Immature natural killer cell (primary cell): Measurements from ENCODE around the gene REN. TPM values are rescaled to one million over a fixed set of nuclear protein-coding genes. Genes with fewer than 3 reads are reported as not detected.

Experiments used
- DNase-seq, 3 donors: peaks; one replicate each; pipeline ENCODE4 v3.0.0; 2022; ENCODE audit warnings: mixed read lengths in 1 of 3
- H3K27ac Mint-ChIP-seq, 6 donors: one replicate each; pipeline ENCODE4 v1.8.0; 2020; ENCODE audit warnings: mixed read lengths in 6 of 6, mild to moderate bottlenecking in 5 of 6, inconsistent platforms in 4 of 6, moderate library complexity in 3 of 6
- H3K27me3 Mint-ChIP-seq, 3 donors: one replicate each; pipeline ENCODE4 v1.8.0; 2020 to 2021; ENCODE audit warnings: low read depth in 3 of 3, mild to moderate bottlenecking in 3 of 3, mixed read lengths in 3 of 3, moderate library complexity in 3 of 3, inconsistent platforms in 1 of 3
- H3K36me3 Mint-ChIP-seq, 3 donors: one replicate each; pipeline ENCODE4 v1.8.0; 2020; ENCODE audit warnings: mixed read lengths in 3 of 3, inconsistent platforms in 2 of 3, mild to moderate bottlenecking in 2 of 3
- H3K4me1 Mint-ChIP-seq, 2 donors: one replicate each; pipeline ENCODE4 v1.8.0; 2020; ENCODE audit warnings: inconsistent platforms in 2 of 2, mild to moderate bottlenecking in 2 of 2, mixed read lengths in 2 of 2, moderate library complexity in 1 of 2
- H3K4me3 Mint-ChIP-seq, 5 donors: one replicate each; pipeline ENCODE4 v1.8.0; 2020; ENCODE audit warnings: mild to moderate bottlenecking in 5 of 5, mixed read lengths in 5 of 5, inconsistent platforms in 3 of 5, moderate library complexity in 3 of 5
- H3K9me3 Mint-ChIP-seq, 6 donors: one replicate each; pipeline ENCODE4 v1.8.0; 2020; ENCODE audit warnings: mild to moderate bottlenecking in 6 of 6, mixed read lengths in 6 of 6, inconsistent platforms in 4 of 6, moderate library complexity in 3 of 6
- polyA plus RNA-seq, 3 donors: library from polyadenylated mRNA; unstranded; fragments of 300-500 nt; fragmentation: Illumina TruSeq; gene quantifications; one replicate each; pipeline ENCODE4 v1.2.3, GENCODE V29; 2021

REN gene
- polyA plus RNA-seq, 3 donors from 2014 or later, result not detected

GRCh38 chr1:204180133-204180532, 14.0 kb upstream of the REN start:
- peaks cover 0 to 1% (median 0%) of the 10 kb centered on the region in 6 donors for H3K9me3 Mint-ChIP-seq
- DNase-seq, result no peak

GRCh38 chr1:204178487-204179281, 12.5 kb upstream of the REN start:
- Mint-ChIP-seq H3K27me3 (peaks cover 0 to 4% (median 2%) of the 10 kb centered on the region in 3 donors), H3K36me3 (no peaks in the 10 kb centered on the region), H3K4me3 (no peak overlapping the region), H3K9me3 (peaks cover 0 to 2% (median 0%) of the 10 kb centered on the region in 6 donors), H3K27ac (no peak overlapping the region), H3K4me1 (no peaks in the 10 kb centered on the region)
- DNase-seq, result no peak

More at GRCh38 chr1:204180133-204180532, 14.0 kb upstream of the REN start:
- Mint-ChIP-seq H3K4me3 (no peak overlapping the region), H3K27me3 (peaks cover 0 to 6% (median 1%) of the 10 kb centered on the region in 3 donors), H3K27ac (no peak overlapping the region), H3K36me3 (no peaks in the 10 kb centered on the region), H3K4me1 (no peaks in the 10 kb centered on the region)

DNA sequence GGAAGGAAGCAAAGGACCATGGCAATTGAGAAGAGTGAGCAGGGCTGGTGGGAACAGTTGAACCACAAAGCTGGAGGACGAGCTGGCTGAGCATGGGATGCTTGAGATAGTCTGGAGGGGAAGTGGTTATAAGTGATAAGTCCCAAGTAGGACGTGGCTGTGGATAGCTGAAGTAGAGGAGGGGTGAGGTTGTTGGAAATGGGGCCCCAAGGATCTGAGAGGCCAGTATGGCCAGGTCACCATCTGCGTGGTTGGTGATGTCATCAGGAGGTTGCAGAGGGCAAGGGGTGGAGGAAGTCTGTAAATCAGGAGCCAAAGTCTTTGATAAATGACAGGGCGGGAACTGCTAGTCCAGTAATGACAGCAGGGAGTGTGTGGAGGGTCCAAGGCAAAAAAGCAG, 11.0 kb upstream of the REN start:
- no peak for DNase-seq
- Mint-ChIP-seq H3K27me3 (peaks cover 0 to 7% (median 2%) of the 10 kb centered on the region in 3 donors), H3K9me3 (peaks cover 0 to 9% (median 2%) of the 10 kb centered on the region in 6 donors), H3K4me1 (no peaks in the 10 kb centered on the region), H3K4me3 (no peak overlapping the region), H3K27ac (no peak overlapping the region), H3K36me3 (no peaks in the 10 kb centered on the region)

DNA sequence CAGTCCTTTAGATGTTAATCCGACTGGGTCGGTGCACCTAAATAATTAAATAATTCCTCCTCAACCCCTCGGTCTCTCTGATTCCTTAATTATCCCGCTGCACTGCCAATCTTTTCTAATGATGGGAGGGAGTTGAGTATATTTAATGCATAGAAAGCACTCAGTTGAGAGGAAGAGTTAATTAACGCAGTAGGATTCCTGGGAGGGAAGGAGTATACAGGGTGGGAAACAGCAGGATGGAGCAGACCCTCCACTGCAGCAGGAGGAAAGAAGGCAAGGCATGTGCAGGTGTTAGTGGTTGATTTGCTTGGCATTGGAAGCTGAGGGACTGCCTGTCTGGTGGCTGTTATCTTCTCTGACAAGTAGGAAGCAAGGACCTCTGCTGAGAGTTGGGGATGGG, 9.9 kb upstream of the REN start:
- H3K4me3 Mint-ChIP-seq, result no peak overlapping the region
- no peak for DNase-seq
- H3K36me3 Mint-ChIP-seq, result peaks cover 0 to 3% (median 0%) of the 10 kb centered on the region in 3 donors
- no peaks in the 10 kb centered on the region for H3K4me1 Mint-ChIP-seq
- no peak overlapping the region for H3K27ac Mint-ChIP-seq
- H3K27me3 Mint-ChIP-seq, result peaks cover 0 to 7% (median 2%) of the 10 kb centered on the region in 3 donors
- peaks cover 5 to 12% (median 9%) of the 10 kb centered on the region in 6 donors for H3K9me3 Mint-ChIP-seq

GRCh38 chr1:204174958-204175357, 8.8 kb upstream of the REN start:
- no peak overlapping the region for H3K4me3 Mint-ChIP-seq
- peaks cover 0 to 7% (median 0%) of the 10 kb centered on the region in 3 donors for H3K36me3 Mint-ChIP-seq
- peaks cover 15 to 23% (median 19%) of the 10 kb centered on the region in 6 donors for H3K9me3 Mint-ChIP-seq
- H3K27ac Mint-ChIP-seq, result no peak overlapping the region
- H3K27me3 Mint-ChIP-seq, result peaks cover 0 to 7% (median 4%) of the 10 kb centered on the region in 3 donors
- no peaks in the 10 kb centered on the region for H3K4me1 Mint-ChIP-seq
- no peak for DNase-seq

DNA sequence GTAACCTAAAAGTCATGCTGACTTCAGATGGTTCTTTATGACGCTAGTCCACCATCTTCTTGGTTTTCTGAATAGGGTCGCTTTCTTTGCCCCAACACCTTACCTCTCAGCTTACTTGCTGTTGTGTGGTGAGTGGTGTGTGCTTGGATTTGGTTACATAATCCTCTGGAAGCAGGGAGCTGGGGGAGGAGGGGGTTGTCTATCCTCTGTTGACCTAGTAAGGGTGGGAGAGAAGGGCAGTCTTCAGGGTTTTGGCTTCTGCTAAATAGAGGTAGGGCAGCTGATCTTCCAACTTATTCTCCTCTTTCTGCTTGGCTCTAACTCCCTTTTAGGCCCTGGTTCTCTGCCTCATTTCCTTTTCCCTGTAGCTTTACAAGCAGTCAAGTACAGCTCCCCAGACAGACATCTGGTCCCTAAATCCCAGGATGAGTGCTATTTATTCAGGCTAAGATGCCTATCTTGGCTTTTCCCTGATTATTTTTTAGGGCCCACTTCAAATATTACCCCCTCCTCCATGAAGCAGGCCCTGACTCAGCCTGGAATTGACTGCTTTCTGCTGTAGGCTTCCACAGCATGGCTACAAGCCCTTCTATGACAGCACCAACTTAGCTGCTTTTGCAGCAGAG, 6.4 kb upstream of the REN start:
- peaks cover 24 to 44% (median 35%) of the 10 kb centered on the region in 6 donors for H3K9me3 Mint-ChIP-seq

DNA sequence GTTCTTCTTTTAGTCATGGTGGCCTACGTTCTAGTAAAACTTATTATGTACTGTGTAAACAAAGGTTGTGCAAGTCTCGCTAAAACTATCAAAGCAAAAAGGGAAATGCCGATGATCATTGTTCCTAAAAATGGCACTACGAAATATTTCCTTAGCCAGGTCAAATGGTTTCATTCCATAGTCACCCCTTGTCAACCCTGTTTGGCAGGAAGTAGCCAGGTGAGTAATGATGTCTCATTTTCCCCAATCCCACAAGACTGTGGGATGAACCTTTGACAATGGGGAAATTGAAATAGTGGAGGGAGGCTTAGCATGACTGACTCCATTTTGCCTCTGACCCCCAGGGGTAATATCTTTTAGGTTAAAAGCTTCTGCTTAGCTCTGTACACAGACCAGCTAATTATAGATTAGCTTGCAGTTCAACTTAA, 5.6 kb upstream of the REN start:
- no peak for DNase-seq
- Mint-ChIP-seq H3K36me3 (peaks cover 0 to 7% (median 4%) of the 10 kb centered on the region in 3 donors), H3K4me1 (no peaks in the 10 kb centered on the region), H3K27me3 (peaks cover 0 to 7% (median 7%) of the 10 kb centered on the region in 3 donors), H3K4me3 (no peak overlapping the region), H3K9me3 (peaks cover 24 to 44% (median 35%) of the 10 kb centered on the region in 6 donors), H3K27ac (no peak overlapping the region)

More for the DNA sequence above, 6.4 kb upstream of the REN start:
- no peak for DNase-seq
- Mint-ChIP-seq H3K4me1 (no peaks in the 10 kb centered on the region), H3K27ac (no peak overlapping the region), H3K27me3 (peaks cover 0 to 7% (median 6%) of the 10 kb centered on the region in 3 donors), H3K4me3 (no peak overlapping the region), H3K36me3 (peaks cover 0 to 7% (median 4%) of the 10 kb centered on the region in 3 donors)

DNA sequence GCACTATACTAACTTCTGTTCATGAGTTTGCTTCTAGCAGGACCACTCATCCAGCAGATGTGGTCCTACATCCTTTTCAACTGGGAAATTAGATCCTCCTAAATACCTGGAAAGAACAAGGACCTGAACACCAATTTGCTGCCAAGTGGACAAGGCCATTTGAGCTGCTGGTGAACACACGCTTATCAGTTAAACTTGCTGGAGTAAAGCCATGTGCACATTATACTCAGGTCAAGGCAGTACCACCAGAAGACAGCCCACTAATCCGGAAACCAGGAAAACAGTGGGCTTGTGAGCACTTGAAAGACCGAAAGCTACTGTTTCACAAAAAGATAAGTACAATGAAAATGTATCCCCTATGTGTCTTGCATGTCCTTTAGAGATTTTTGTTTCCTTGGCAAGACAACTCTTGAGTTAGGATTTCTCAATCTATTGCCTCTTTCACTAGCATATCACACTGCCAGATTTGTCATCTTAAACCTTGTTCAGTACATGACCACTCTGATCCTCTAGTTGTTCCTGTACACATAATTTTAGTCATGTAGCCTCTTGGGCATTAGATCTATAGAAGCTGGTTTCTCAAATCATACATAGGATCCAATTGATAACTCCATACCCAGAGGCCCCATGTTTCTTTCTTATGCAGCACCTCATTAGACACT, 4.5 kb upstream of the REN start:
- Mint-ChIP-seq H3K27ac (no peak overlapping the region), H3K27me3 (peaks cover 0 to 12% (median 7%) of the 10 kb centered on the region in 3 donors), H3K4me1 (no peaks in the 10 kb centered on the region), H3K36me3 (peaks cover 0 to 7% (median 4%) of the 10 kb centered on the region in 3 donors), H3K4me3 (no peak overlapping the region), H3K9me3 (peaks cover 24 to 44% (median 35%) of the 10 kb centered on the region in 6 donors)
- DNase-seq, result no peak

DNA sequence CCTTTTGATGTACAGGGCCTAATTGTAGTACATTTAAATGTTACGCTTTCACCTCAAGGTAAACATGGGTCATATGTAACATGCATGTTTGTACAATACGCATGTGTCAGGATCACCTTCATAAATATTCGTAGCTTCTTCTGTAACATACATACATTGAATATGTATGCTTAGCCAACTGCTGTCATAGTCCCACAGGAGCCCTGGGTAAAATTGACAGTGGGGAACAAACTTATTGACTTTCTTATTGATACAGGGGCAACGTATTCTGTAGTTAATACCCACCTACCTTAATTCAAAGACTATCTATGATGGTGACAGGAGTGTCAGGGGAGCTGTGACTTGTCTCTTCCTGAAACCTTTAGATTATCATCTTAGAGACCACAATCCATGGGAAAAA, 3.7 kb upstream of the REN start:
- Mint-ChIP-seq H3K27me3 (peaks cover 0 to 12% (median 7%) of the 10 kb centered on the region in 3 donors), H3K9me3 (peaks cover 24 to 44% (median 35%) of the 10 kb centered on the region in 6 donors), H3K36me3 (peaks cover 0 to 7% (median 4%) of the 10 kb centered on the region in 3 donors), H3K27ac (no peak overlapping the region), H3K4me3 (no peak overlapping the region), H3K4me1 (no peaks in the 10 kb centered on the region)
- no peak for DNase-seq

- Mint-ChIP-seq H3K27ac (no peak overlapping the region), H3K4me3 (no peak overlapping the region), H3K9me3 (peaks cover 23 to 44% (median 35%) of the 10 kb centered on the region in 6 donors), H3K36me3 (peaks cover 0 to 7% (median 4%) of the 10 kb centered on the region in 3 donors), H3K27me3 (peaks cover 2 to 8% (median 5%) of the 10 kb centered on the region in 3 donors), H3K4me1 (no peaks in the 10 kb centered on the region)
- DNase-seq, result no peak
Observed at GRCh38 chr1:204167730-204168129, 1.6 kb upstream of the REN start.

GRCh38 chr1:204162494-204163074, 3.6 kb downstream of the REN start:
- H3K27ac Mint-ChIP-seq, result no peak overlapping the region

GRCh38 chr1:204161609-204162493, 4.3 kb downstream of the REN start:
- Mint-ChIP-seq H3K27ac (no peak overlapping the region), H3K9me3 (no peaks in the 10 kb centered on the region), H3K4me1 (no peaks in the 10 kb centered on the region), H3K4me3 (no peak overlapping the region), H3K36me3 (no peaks in the 10 kb centered on the region), H3K27me3 (peaks cover under 1 to 10% (median 4%) of the 10 kb centered on the region in 3 donors)
- DNase-seq, result no peak

More at GRCh38 chr1:204162494-204163074, 3.6 kb downstream of the REN start:
- H3K4me1 Mint-ChIP-seq, result no peaks in the 10 kb centered on the region
- peak; percentile 62 to 67 (median 65) for DNase-seq
- H3K4me3 Mint-ChIP-seq, result no peak overlapping the region
- no peaks in the 10 kb centered on the region for H3K36me3 Mint-ChIP-seq
- H3K27me3 Mint-ChIP-seq, result peaks cover 1 to 10% (median 4%) of the 10 kb centered on the region in 3 donors
- H3K9me3 Mint-ChIP-seq, result peaks cover 0 to 1% (median 0%) of the 10 kb centered on the region in 6 donors
